Measurements from ENCODE around the gene RANBP1. TPM values are rescaled to one million over a fixed set of nuclear protein-coding genes. Genes with fewer than 3 reads are reported as not detected.

RANBP1 gene
- total and polyA plus RNA-seq, 2 donors (not counting 1 experiment from before 2014, with no cell fraction given) = 67.0 to 77.6 TPM

DNA sequence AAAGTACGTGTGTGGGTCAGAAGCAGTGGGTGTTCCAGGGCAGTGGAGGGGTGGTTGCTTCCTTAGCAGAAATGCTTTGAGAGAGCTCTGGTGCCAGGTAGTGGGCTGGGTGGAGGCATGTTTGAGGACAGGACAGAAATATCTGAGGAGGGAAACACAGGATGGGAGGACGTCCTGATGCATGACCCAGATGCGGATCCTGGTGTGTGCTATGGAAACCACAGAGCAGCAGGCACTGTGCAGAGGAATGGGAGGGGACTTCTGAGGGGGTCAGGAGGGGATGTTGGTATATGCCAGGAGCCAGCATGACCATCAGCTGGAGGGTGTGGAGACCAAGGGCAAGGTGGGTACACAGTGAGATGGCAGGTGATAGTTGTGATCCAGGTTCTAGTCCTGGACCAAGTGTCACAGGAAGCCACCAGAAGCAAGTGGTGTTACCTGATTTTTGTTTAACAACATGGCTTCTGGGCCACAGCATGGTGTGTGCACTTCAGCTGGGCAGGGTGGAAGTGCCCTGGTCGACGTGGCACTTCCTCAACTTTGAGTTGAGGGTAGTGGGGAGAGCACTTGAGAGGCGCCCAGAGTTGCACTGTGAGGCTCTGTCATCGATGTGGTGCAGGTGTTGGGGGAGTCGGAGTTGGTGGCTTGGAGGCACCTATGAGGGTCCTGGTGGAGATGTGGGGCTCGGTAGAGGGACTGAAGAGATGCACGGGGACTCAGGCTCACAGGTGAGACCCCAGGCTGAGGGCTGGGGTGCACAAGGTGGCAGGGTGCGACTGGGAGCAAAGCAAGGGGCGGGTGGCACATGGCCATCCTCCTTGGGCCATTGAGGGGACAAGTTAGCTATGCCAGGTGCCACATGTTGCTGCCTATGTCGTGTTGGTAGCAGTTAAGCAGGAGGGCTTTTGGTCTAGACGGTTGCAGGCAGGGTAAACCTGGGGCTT is 28.3 kb upstream of the RANBP1 start:
- WGBS (ENCODE audit: insufficient coverage) = 98% methylated on average over 13 of the region's 14 CpGs
- TF ChIP-seq EZH2 (IDR thresholded peaks at IDR 0.05; ENCODE audit: borderline replicate concordance, insufficient read depth, low read depth, low read length, poor library complexity, severe bottlenecking) = no peak
- TF ChIP-seq, protein P1, sequence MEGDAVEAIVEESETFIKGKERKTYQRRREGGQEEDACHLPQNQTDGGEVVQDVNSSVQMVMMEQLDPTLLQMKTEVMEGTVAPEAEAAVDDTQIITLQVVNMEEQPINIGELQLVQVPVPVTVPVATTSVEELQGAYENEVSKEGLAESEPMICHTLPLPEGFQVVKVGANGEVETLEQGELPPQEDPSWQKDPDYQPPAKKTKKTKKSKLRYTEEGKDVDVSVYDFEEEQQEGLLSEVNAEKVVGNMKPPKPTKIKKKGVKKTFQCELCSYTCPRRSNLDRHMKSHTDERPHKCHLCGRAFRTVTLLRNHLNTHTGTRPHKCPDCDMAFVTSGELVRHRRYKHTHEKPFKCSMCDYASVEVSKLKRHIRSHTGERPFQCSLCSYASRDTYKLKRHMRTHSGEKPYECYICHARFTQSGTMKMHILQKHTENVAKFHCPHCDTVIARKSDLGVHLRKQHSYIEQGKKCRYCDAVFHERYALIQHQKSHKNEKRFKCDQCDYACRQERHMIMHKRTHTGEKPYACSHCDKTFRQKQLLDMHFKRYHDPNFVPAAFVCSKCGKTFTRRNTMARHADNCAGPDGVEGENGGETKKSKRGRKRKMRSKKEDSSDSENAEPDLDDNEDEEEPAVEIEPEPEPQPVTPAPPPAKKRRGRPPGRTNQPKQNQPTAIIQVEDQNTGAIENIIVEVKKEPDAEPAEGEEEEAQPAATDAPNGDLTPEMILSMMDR (IDR thresholded peaks at IDR 0.05) = no peak
- Mint-ChIP-seq H3K27ac (no peak overlapping the region), H3K27me3 (no peaks in the 10 kb centered on the region), H3K4me3 (no peak overlapping the region), H3K4me1 (peaks cover 18% of the 10 kb centered on the region), H3K9me3 (ENCODE audit: insufficient read depth) (no peaks in the 10 kb centered on the region)
- Histone ChIP-seq H3K27me3 (replicated peaks in 1 of 4; ENCODE audit: control extremely low read depth in 1 of 4, control insufficient read depth in 3 of 4, insufficient read depth in 4 of 4, low read length in 3 of 4) (no peaks in the 10 kb centered on the region), H3K27ac (ENCODE audit: low read length in 2 of 2) (no peak overlapping the region), H3K79me2 (ENCODE audit: control insufficient read depth, insufficient read depth, low read length) (peaks cover 37% of the 10 kb centered on the region), H3K4me2 (replicated peaks; ENCODE audit: low read depth, low read length, poor library complexity, severe bottlenecking) (no peak overlapping the region), H3K9me3 (ENCODE audit: control extremely low read depth in 1 of 3, control insufficient read depth in 2 of 3, insufficient read depth in 1 of 3, low read length in 2 of 3) (no peaks in the 10 kb centered on the region), H3K4me1 (ENCODE audit: control insufficient read depth in 2 of 2, insufficient read depth in 2 of 2, low read length in 2 of 2) (no peaks in the 10 kb centered on the region), H3K4me3 (ENCODE audit: control extremely low read depth in 1 of 5, extremely low read depth in 1 of 5, insufficient read depth in 1 of 5, low read depth in 2 of 5, low read length in 4 of 5) (no peak overlapping the region), H4K20me1 (ENCODE audit: control insufficient read depth, insufficient read depth, low read length, poor library complexity, severe bottlenecking) (peaks cover 24% of the 10 kb centered on the region), H3K9ac (ENCODE audit: low read length) (no peak overlapping the region), H3K36me3 (replicated peaks in 1 of 2; ENCODE audit: control extremely low read depth in 1 of 2, control insufficient read depth in 1 of 2, extremely low read depth in 1 of 2, insufficient read depth in 2 of 2, low read length in 1 of 2) (peaks cover 4 to 60% of the 10 kb centered on the region in 2 experiments), H2AFZ (ENCODE audit: insufficient read depth, low read depth, low read length, poor library complexity, severe bottlenecking) (no peak overlapping the region)
- ChIA-PET CTCF (no interaction called here), POLR2A (no interaction called here)
- intact Hi-C loops (cut with micrococcal nuclease) = loop anchor here (10.0 kb wide), 1 partner anchor 233 kb away; the partner anchor contains the start of genes GNB1L and RTL10
- DNase-seq (no peak), ATAC-seq (ENCODE audit: low read depth) (no peak)

DNA sequence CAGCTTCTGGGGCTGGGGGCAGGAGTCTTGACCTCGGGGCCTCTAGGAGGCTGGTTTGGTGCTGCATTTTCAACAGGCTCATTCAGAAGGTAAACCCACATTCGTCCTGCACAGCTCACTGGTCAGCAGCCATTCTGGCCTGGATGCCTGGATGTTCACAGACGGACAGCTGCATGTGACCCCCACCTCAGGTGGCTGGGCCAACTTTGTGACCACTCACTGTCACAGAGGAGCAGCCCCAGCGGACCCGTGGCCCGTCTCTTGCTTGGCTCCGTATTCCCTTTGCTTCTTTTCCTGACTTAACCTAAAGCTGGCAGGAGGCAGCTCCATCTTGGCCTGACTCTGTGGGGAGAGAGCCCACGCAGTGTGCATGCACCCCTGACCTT is 27.6 kb upstream of the RANBP1 start:
- Histone ChIP-seq H3K27me3 (replicated peaks in 1 of 4; ENCODE audit: control extremely low read depth in 1 of 4, control insufficient read depth in 3 of 4, insufficient read depth in 4 of 4, low read length in 3 of 4) (no peaks in the 10 kb centered on the region), H3K36me3 (replicated peaks in 1 of 2; ENCODE audit: control extremely low read depth in 1 of 2, control insufficient read depth in 1 of 2, extremely low read depth in 1 of 2, insufficient read depth in 2 of 2, low read length in 1 of 2) (peaks cover 4 to 62% of the 10 kb centered on the region in 2 experiments), H3K4me2 (replicated peaks; ENCODE audit: low read depth, low read length, poor library complexity, severe bottlenecking) (no peak overlapping the region), H3K79me2 (ENCODE audit: control insufficient read depth, insufficient read depth, low read length) (peaks cover 30% of the 10 kb centered on the region), H2AFZ (ENCODE audit: insufficient read depth, low read depth, low read length, poor library complexity, severe bottlenecking) (no peak overlapping the region), H3K4me1 (ENCODE audit: control insufficient read depth in 2 of 2, insufficient read depth in 2 of 2, low read length in 2 of 2) (no peaks in the 10 kb centered on the region), H3K4me3 (ENCODE audit: control extremely low read depth in 1 of 5, extremely low read depth in 1 of 5, insufficient read depth in 1 of 5, low read depth in 2 of 5, low read length in 4 of 5) (no peak overlapping the region), H3K9me3 (ENCODE audit: control extremely low read depth in 1 of 3, control insufficient read depth in 2 of 3, insufficient read depth in 1 of 3, low read length in 2 of 3) (no peaks in the 10 kb centered on the region), H3K27ac (ENCODE audit: low read length in 2 of 2) (no peak overlapping the region), H4K20me1 (ENCODE audit: control insufficient read depth, insufficient read depth, low read length, poor library complexity, severe bottlenecking) (peaks cover 17% of the 10 kb centered on the region), H3K9ac (ENCODE audit: low read length) (no peak overlapping the region)
- no peak overlapping the region for H3K27ac Mint-ChIP-seq
- ATAC-seq (ENCODE audit: low read depth) (no peak), DNase-seq (no peak)
- POLR2A ChIA-PET = no interaction called here
- H3K4me3 Mint-ChIP-seq = no peak overlapping the region
- H3K27me3 Mint-ChIP-seq = no peaks in the 10 kb centered on the region
- WGBS (ENCODE audit: insufficient coverage) = 96% methylated on average over 8 of the region's 8 CpGs
- CTCF ChIA-PET = no interaction called here
- H3K4me1 Mint-ChIP-seq = peaks cover 12% of the 10 kb centered on the region
- H3K9me3 Mint-ChIP-seq (ENCODE audit: insufficient read depth) = no peaks in the 10 kb centered on the region
- no peak for TF ChIP-seq EZH2 (IDR thresholded peaks at IDR 0.05; ENCODE audit: borderline replicate concordance, insufficient read depth, low read depth, low read length, poor library complexity, severe bottlenecking)
- TF ChIP-seq, protein P1 (IDR thresholded peaks at IDR 0.05) = no peak
- intact Hi-C loops (cut with micrococcal nuclease) = loop anchor here (10.0 kb wide), 1 partner anchor 233 kb away; the partner anchor contains the start of genes GNB1L and RTL10
